PC-9 (cell line): ENCODE measurements around the gene MYBPHL. TPM values are rescaled to one million over a fixed set of nuclear protein-coding genes. Genes with fewer than 3 reads are reported as not detected.

Source experiments
- BruUV-seq: library from RNA; stranded (reverse); fragments of 400-500 nt; replicated peaks from 2 replicates; lab custom pipeline; 2021; lab: Mats Ljungman, UMichigan
- CTCF ChIA-PET: fragments of 300-600 bp; sonication (Branson Sonifier 250); formaldehyde crosslinking; loops from one replicate; lab custom pipeline; 2022; ENCODE audit warnings: antibody characterized with exemption; lab: Charles Lee
- POLR2A ChIA-PET: fragments of 300-600 bp; sonication (Branson Sonifier 250); formaldehyde crosslinking; loops from one replicate; lab custom pipeline; 2022; ENCODE audit warnings: antibody characterized with exemption; ENCODE audit not compliant: unreplicated experiment; lab: Charles Lee
- DNase-seq, 2 experiments: peaks; one replicate each; pipeline versions ENCODE4 v3.0.0 to v3.0.0-alpha.2; 2015 to 2022; ENCODE audit warnings: mixed read lengths in 1 of 2
- H2AFZ ChIP-seq: fragments of 200-600 bp; sonication (generic); 2 replicates; pipeline ENCODE4 v1.8.1; 2017; ENCODE audit warnings: antibody characterized with exemption
- H3F3A ChIP-seq: fragments of 200-600 bp; sonication (generic); 2 replicates; pipeline ENCODE4 v1.8.1; 2017; ENCODE audit warnings: antibody characterized with exemption, mild to moderate bottlenecking, low read depth; ENCODE audit not compliant: insufficient read depth
- H3K27ac ChIP-seq: fragments of 200-600 bp; sonication (generic); 2 replicates; pipeline ENCODE4 v1.6.1; 2016; ENCODE audit warnings: mixed run types
- H3K27me3 ChIP-seq: fragments of 200-600 bp; sonication (generic); 2 replicates; pipeline ENCODE4 v1.6.1; 2016; ENCODE audit warnings: low read depth, mixed run types; ENCODE audit not compliant: insufficient read depth
- H3K36me3 ChIP-seq: fragments of 200-600 bp; sonication (generic); 2 replicates; pipeline ENCODE4 v1.6.1; 2016; ENCODE audit warnings: low read depth, mixed run types
- H3K4me1 ChIP-seq: fragments of 200-600 bp; sonication (generic); replicated peaks from 2 replicates; pipeline ENCODE4 v1.6.1; 2016; ENCODE audit warnings: mixed run types; ENCODE audit not compliant: insufficient read depth
- H3K4me2 ChIP-seq: fragments of 200-600 bp; sonication (generic); 2 replicates; pipeline ENCODE4 v1.6.1; 2017; ENCODE audit warnings: mixed run types
- H3K4me3 ChIP-seq: fragments of 200-600 bp; sonication (generic); 2 replicates; pipeline ENCODE4 v1.6.1; 2016; ENCODE audit warnings: mixed run types
- H3K79me2 ChIP-seq: fragments of 200-600 bp; sonication (generic); 2 replicates; pipeline ENCODE4 v1.6.1; 2017; ENCODE audit warnings: low read depth, mixed run types
- H3K9me2 ChIP-seq: fragments of 200-600 bp; sonication (generic); 2 replicates; pipeline ENCODE4 v1.8.1; 2017; ENCODE audit warnings: mild to moderate bottlenecking; ENCODE audit not compliant: insufficient read depth
- H3K9me3 ChIP-seq: fragments of 200-600 bp; sonication (generic); 2 replicates; pipeline ENCODE4 v1.8.1; 2016; ENCODE audit warnings: low read depth; ENCODE audit not compliant: insufficient read depth
- H4K20me1 ChIP-seq: fragments of 200-600 bp; sonication (generic); 2 replicates; pipeline ENCODE4 v1.8.1; 2017; ENCODE audit not compliant: insufficient read depth
- EZH2 ChIP-seq: fragments of 200-600 bp; sonication (generic); IDR thresholded peaks from 2 replicates; pipeline ENCODE4 v1.8.0; 2017; ENCODE audit warnings: antibody characterized with exemption, low read depth
- intact Hi-C: fragments of 100-400 bp; cut with micrococcal nuclease; formaldehyde crosslinking; loops from one replicate; pipeline ENCODE4 v1.10.0; 2022; ENCODE audit not compliant: unreplicated experiment
- total RNA-seq: library from RNA; stranded (reverse); gene quantifications from 2 replicates; pipeline ENCODE4 v1.2.3, GENCODE V29; 2021
- TF ChIP-seq, protein P1 (sequence below): fragments of 200-600 bp; sonication (generic); conservative IDR thresholded peaks from 2 replicates; pipeline ENCODE4 v1.6.1; 2017; ENCODE audit warnings: mixed run types, antibody characterized with exemption, mild to moderate bottlenecking, moderate library complexity

The MYBPHL gene
- total RNA-seq, 1 experiment from 2014 or later: not detected

DNA sequence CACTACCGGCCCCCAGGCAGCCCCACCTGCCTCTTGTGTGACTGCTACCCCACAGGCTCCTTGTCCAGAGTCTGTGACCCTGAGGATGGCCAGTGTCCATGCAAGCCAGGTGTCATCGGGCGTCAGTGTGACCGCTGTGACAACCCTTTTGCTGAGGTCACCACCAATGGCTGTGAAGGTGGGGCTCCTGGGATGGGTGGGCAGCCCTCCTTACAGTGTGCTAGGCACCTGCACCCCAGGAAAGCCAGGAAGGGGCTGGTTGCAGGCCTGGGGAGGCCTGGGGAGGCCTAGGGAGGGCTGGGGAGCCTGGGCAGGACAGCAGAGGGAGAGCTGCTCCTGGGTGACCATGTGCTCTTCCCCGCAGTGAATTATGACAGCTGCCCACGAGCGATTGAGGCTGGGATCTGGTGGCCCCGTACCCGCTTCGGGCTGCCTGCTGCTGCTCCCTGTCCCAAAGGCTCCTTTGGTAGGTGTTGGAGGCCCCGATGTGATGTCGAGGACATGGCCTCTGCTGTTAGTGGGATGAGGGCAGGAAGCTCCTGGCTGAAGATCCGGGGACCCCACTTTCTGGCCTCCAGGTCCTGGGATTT, 41.0 kb downstream of the MYBPHL start:
- no peak for DNase-seq
- Histone ChIP-seq H3K9me3 (no peaks in the 10 kb centered on the region), H4K20me1 (no peaks in the 10 kb centered on the region), H2AFZ (no peak overlapping the region), H3K4me3 (no peak overlapping the region), H3K36me3 (no peaks in the 10 kb centered on the region), H3K4me2 (no peak overlapping the region), H3K4me1 (peaks cover 10% of the 10 kb centered on the region), H3K27ac (no peak overlapping the region), H3K9me2 (no peaks in the 10 kb centered on the region), H3F3A (peaks cover 11% of the 10 kb centered on the region; the same call in 1 of the 2 replicates), H3K27me3 (no peaks in the 10 kb centered on the region), H3K79me2 (no peaks in the 10 kb centered on the region)
- POLR2A ChIA-PET: no interaction called here
- no TSS peak for BruUV-seq
- intact Hi-C loops: loop anchor here (10.0 kb wide), 1 partner anchor 311 kb away; no protein-coding TSS in a partner anchor
- TF ChIP-seq, protein P1, sequence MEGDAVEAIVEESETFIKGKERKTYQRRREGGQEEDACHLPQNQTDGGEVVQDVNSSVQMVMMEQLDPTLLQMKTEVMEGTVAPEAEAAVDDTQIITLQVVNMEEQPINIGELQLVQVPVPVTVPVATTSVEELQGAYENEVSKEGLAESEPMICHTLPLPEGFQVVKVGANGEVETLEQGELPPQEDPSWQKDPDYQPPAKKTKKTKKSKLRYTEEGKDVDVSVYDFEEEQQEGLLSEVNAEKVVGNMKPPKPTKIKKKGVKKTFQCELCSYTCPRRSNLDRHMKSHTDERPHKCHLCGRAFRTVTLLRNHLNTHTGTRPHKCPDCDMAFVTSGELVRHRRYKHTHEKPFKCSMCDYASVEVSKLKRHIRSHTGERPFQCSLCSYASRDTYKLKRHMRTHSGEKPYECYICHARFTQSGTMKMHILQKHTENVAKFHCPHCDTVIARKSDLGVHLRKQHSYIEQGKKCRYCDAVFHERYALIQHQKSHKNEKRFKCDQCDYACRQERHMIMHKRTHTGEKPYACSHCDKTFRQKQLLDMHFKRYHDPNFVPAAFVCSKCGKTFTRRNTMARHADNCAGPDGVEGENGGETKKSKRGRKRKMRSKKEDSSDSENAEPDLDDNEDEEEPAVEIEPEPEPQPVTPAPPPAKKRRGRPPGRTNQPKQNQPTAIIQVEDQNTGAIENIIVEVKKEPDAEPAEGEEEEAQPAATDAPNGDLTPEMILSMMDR: no peak
- no peak for TF ChIP-seq EZH2
- CTCF ChIA-PET: interaction anchor here (0.5 kb wide), 1 partner anchor 9 kb away, joined by 3 read pairs; no protein-coding TSS in a partner anchor

DNA sequence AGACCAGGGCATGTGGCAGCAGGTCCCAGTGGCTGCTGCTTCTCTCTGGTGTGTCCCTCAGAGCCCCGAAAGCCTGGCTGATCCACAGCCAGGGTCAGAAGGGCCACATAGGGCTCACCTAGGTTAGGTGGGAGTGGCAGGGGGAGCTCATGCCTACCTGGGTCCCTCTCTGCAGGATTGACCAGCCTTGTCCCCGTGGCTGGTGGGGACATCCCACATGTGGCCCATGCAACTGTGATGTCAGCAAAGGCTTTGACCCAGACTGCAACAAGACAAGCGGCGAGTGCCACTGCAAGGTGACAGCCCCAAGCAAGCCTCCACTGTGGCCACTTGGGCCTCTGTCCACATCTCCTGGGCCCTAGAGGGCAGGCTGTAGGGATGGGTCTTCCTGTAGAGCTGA, 41.8 kb downstream of the MYBPHL start:
- BruUV-seq: no TSS peak
- H3K4me3 ChIP-seq: no peak overlapping the region
- H3F3A ChIP-seq: peaks cover 11% of the 10 kb centered on the region; the same call in 1 of the 2 replicates
- TF ChIP-seq EZH2: no peak
- TF ChIP-seq, protein P1: no peak
- ChIA-PET POLR2A (no interaction called here), CTCF (no interaction called here)
- H3K79me2 ChIP-seq: no peaks in the 10 kb centered on the region
- no peaks in the 10 kb centered on the region for H3K9me3 ChIP-seq
- H3K27ac ChIP-seq: no peak overlapping the region
- no peak overlapping the region for H3K4me2 ChIP-seq
- H3K27me3 ChIP-seq: no peaks in the 10 kb centered on the region
- H3K4me1 ChIP-seq: peaks cover 10% of the 10 kb centered on the region
- no peaks in the 10 kb centered on the region for H3K36me3 ChIP-seq
- H2AFZ ChIP-seq: no peak overlapping the region
- no peaks in the 10 kb centered on the region for H4K20me1 ChIP-seq
- intact Hi-C loops: loop anchor here (10.0 kb wide), 1 partner anchor 310 kb away; no protein-coding TSS in a partner anchor
- no peaks in the 10 kb centered on the region for H3K9me2 ChIP-seq
- no peak for DNase-seq

DNA sequence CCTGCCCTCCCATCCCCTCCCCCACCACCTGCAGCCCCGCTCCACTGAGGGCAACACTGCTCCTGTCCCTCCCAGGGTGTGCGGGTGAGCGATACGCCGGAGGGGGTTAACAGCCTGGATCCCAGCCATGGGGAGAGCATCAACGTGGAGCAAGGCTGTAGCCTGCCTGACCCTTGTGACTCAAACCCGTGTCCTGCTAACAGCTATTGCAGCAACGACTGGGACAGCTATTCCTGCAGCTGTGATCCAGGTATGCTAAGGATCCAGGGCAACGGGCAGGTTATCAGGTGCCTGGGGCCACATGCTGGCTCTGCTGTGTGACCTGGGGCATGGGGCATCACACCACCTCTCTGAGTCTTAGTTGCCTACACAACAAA, 42.4 kb downstream of the MYBPHL start:
- Histone ChIP-seq H3K4me1 (peaks cover 10% of the 10 kb centered on the region), H3K27ac (no peak overlapping the region), H3K4me3 (no peak overlapping the region), H4K20me1 (no peaks in the 10 kb centered on the region), H3K9me2 (no peaks in the 10 kb centered on the region), H3K27me3 (no peaks in the 10 kb centered on the region), H3K4me2 (no peak overlapping the region), H3K36me3 (no peaks in the 10 kb centered on the region), H3K79me2 (no peaks in the 10 kb centered on the region), H3F3A (peaks cover 11% of the 10 kb centered on the region; the same call in 1 of the 2 replicates), H2AFZ (no peak overlapping the region), H3K9me3 (no peaks in the 10 kb centered on the region)
- intact Hi-C loops: loop anchor here (5.0 to 10.0 kb wide), 2 partner anchors 222 to 310 kb away; partner anchors contain the start of gene WDR47
- ChIA-PET CTCF (interaction anchor here (0.6 to 1.0 kb wide), 3 partner anchors 12 to 268 kb away, joined by 3 to 5 read pairs (median 4); a partner anchor contains a TSS), POLR2A (no interaction called here)
- TF ChIP-seq EZH2: no peak
- TF ChIP-seq, protein P1: no peak
- BruUV-seq: no TSS peak
- no peak for DNase-seq
